Smooth muscle cell of bladder (primary cell): ENCODE measurements around the gene PPHLN1. TPM values are rescaled to one million over a fixed set of nuclear protein-coding genes. Genes with fewer than 3 reads are reported as not detected.

ENCODE experiments used
- total RNA-seq: library from RNA; depleted of rRNA; stranded (reverse); fragments of >200 nt; gene quantifications from 2 replicates; pipeline ENCODE4 v1.2.3, GENCODE V29; 2014

Gene PPHLN1, protein sequence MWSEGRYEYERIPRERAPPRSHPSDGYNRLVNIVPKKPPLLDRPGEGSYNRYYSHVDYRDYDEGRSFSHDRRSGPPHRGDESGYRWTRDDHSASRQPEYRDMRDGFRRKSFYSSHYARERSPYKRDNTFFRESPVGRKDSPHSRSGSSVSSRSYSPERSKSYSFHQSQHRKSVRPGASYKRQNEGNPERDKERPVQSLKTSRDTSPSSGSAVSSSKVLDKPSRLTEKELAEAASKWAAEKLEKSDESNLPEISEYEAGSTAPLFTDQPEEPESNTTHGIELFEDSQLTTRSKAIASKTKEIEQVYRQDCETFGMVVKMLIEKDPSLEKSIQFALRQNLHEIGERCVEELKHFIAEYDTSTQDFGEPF
- 54.3 and 64.8 TPM in 2 replicates for total RNA-seq

DNA sequence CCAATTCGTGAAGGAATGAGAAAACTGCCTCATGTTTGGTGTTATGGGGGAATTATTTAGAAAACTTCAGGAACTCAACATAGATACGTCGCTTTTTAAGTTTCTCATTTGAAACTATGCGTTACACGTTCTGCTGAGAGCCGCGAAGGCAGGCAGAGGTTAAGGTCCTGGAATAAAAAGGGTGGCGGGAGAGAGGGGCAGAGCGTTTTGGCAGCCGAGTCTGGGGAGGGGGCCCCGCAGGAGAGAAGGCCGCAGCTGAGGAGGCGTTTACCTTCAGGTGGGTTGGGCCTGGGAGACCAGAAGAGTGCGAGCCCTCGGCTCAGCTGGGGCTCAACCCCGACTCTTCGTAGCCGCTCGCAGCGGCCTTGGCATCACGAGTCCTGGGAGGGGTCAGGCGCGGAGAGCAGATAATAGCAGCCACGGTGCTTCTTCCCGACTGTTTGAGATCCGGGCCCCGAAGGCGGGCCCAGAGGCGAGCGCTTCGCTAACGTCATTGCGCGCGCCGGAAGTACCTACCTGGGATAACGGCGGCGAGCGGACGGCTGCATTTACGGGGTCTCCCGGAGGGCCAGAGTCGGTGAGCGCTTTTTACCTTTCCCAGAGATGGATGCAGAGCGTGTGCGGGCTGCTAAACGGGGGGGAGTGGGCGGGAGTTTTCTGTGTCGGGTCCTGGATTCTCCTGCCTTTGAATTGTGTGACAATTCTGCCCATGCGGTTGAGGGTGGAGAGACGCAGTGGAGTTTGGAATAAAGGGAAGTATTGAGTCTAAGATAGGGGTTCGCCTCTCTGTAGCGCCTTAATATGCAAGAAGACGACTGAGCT, at the start of gene PPHLN1, which contains the start of gene ZCRB1:
Gene PPHLN1, plus strand, starts transcription at position 515 of the 822 bp plus-strand sequence. CDS start 9,736 bp downstream, outside the sequence.
Gene ZCRB1, minus strand, starts transcription at position 442 of the 822 bp plus-strand sequence. CDS start 1,992 bp downstream, outside the sequence.

Other genes starting within 250 kb of the PPHLN1 start
- 7.5 and 8.3 TPM in 2 replicates for gene GXYLT1, start 181.3 kb upstream of the PPHLN1 start, total RNA-seq
- gene YAF2, start 87.9 kb upstream of the PPHLN1 start, total RNA-seq, result 9.8 and 11.9 TPM in 2 replicates
- 26.5 and 27.5 TPM in 2 replicates for gene ZCRB1, start 73 bp upstream of the PPHLN1 start, total RNA-seq